ENCODE results near the gene CBX1.

CBX1 gene

GRCh38 chr17:48046296-48046695 is 55.0 kb downstream of the CBX1 start:
- no peak overlapping the region for H2AFZ ChIP-seq (ENCODE audit: low read length)
- H3K27ac ChIP-seq (replicated peaks; ENCODE audit: low read length), result no peak overlapping the region
- no peaks in the 10 kb centered on the region for H3K9me3 ChIP-seq (replicated peaks in 1 of 2; ENCODE audit: control insufficient read depth in 2 of 2, insufficient read depth in 1 of 2, low read depth in 1 of 2, low read length in 2 of 2)
- no peak overlapping the region for H2BK5ac ChIP-seq (ENCODE audit: low read length)
- H4K8ac ChIP-seq (ENCODE audit: low read depth, low read length), result no peak overlapping the region
- no peak overlapping the region for H3K4ac ChIP-seq (ENCODE audit: low read length)
- H3K9ac ChIP-seq (ENCODE audit: low read depth, low read length, poor library complexity), result no peak overlapping the region
- no peak overlapping the region for H3K14ac ChIP-seq (ENCODE audit: low read length)
- H4K91ac ChIP-seq (ENCODE audit: low read depth, low read length, poor library complexity), result no peak overlapping the region
- no peak overlapping the region for H3K4me2 ChIP-seq (ENCODE audit: insufficient read depth, low read length, poor library complexity, severe bottlenecking)
- H3K36me3 ChIP-seq (replicated peaks in 1 of 2; ENCODE audit: control insufficient read depth in 2 of 2, insufficient read depth in 2 of 2, low read length in 2 of 2), result peaks cover 8 to 18% of the 10 kb centered on the region in 2 donors
- no peak overlapping the region for H2BK15ac ChIP-seq (ENCODE audit: low read length)
- H3K4me3 ChIP-seq (ENCODE audit: low read length in 2 of 2), result peak overlapping the region in 1 of 2 donors; percentile 70
- no peak for DNase-seq (ENCODE audit: low spot score)
- H2BK12ac ChIP-seq (ENCODE audit: low read length), result no peak overlapping the region
- no peaks in the 10 kb centered on the region for H3K27me3 ChIP-seq (ENCODE audit: control insufficient read depth in 3 of 3, insufficient read depth in 3 of 3, low read depth in 1 of 3, low read length in 3 of 3)
- peaks cover 4 to 14% of the 10 kb centered on the region in 2 donors for H3K4me1 ChIP-seq (ENCODE audit: control insufficient read depth in 2 of 2, insufficient read depth in 1 of 2, low read depth in 1 of 2, low read length in 2 of 2)
- no peak overlapping the region for H2BK120ac ChIP-seq (ENCODE audit: low read depth, low read length)
- H3K23ac ChIP-seq (ENCODE audit: low read depth, low read length, poor library complexity), result no peak overlapping the region
- H3K79me1 ChIP-seq (ENCODE audit: low read depth, low read length), result peaks cover 10% of the 10 kb centered on the region
- no peak overlapping the region for H2AK5ac ChIP-seq (ENCODE audit: low read depth, low read length)
- WGBS, 2 donors (ENCODE audit: extremely low coverage in 2 of 2, insufficient read length in 2 of 2, insufficient replicate concordance in 1 of 2), result no CpG with 5 or more reads among the region's 7 CpGs
- no peak overlapping the region for H3K18ac ChIP-seq (ENCODE audit: low read length)

- H3K4ac ChIP-seq (ENCODE audit: low read length), result no peak overlapping the region
- no peak overlapping the region for H2AK5ac ChIP-seq (ENCODE audit: low read depth, low read length)
- H3K4me1 ChIP-seq (ENCODE audit: control insufficient read depth in 2 of 2, insufficient read depth in 1 of 2, low read depth in 1 of 2, low read length in 2 of 2), result peaks cover 3 to 7% of the 10 kb centered on the region in 2 donors
- H4K8ac ChIP-seq (ENCODE audit: low read depth, low read length), result no peak overlapping the region
- no peak overlapping the region for H3K18ac ChIP-seq (ENCODE audit: low read length)
- no peak overlapping the region for H2BK15ac ChIP-seq (ENCODE audit: low read length)
- no peak overlapping the region for H2BK12ac ChIP-seq (ENCODE audit: low read length)
- H3K9ac ChIP-seq (ENCODE audit: low read depth, low read length, poor library complexity), result no peak overlapping the region
- peaks cover 0 to 9% of the 10 kb centered on the region in 2 donors for H3K36me3 ChIP-seq (replicated peaks in 1 of 2; ENCODE audit: control insufficient read depth in 2 of 2, insufficient read depth in 2 of 2, low read length in 2 of 2)
- H4K91ac ChIP-seq (ENCODE audit: low read depth, low read length, poor library complexity), result no peak overlapping the region
- no peaks in the 10 kb centered on the region for H3K27me3 ChIP-seq (ENCODE audit: control insufficient read depth in 3 of 3, insufficient read depth in 3 of 3, low read depth in 1 of 3, low read length in 3 of 3)
- no peak overlapping the region for H3K4me2 ChIP-seq (ENCODE audit: insufficient read depth, low read length, poor library complexity, severe bottlenecking)
- H2AFZ ChIP-seq (ENCODE audit: low read length), result no peak overlapping the region
- H3K4me3 ChIP-seq (ENCODE audit: low read length in 2 of 2), result no peak overlapping the region
- no peaks in the 10 kb centered on the region for H3K9me3 ChIP-seq (replicated peaks in 1 of 2; ENCODE audit: control insufficient read depth in 2 of 2, insufficient read depth in 1 of 2, low read depth in 1 of 2, low read length in 2 of 2)
- no peak overlapping the region for H2BK5ac ChIP-seq (ENCODE audit: low read length)
- no peak for DNase-seq (ENCODE audit: low spot score)
- no peak overlapping the region for H3K23ac ChIP-seq (ENCODE audit: low read depth, low read length, poor library complexity)
- H3K14ac ChIP-seq (ENCODE audit: low read length), result no peak overlapping the region
- WGBS, 2 donors (ENCODE audit: extremely low coverage in 2 of 2, insufficient read length in 2 of 2, insufficient replicate concordance in 1 of 2), result no CpG with 5 or more reads among the region's 8 CpGs
- no peak overlapping the region for H2BK120ac ChIP-seq (ENCODE audit: low read depth, low read length)
- H3K27ac ChIP-seq (replicated peaks; ENCODE audit: low read length), result no peak overlapping the region
- H3K79me1 ChIP-seq (ENCODE audit: low read depth, low read length), result peaks cover 8% of the 10 kb centered on the region
Measured at GRCh38 chr17:48045316-48046001, 55.8 kb downstream of the CBX1 start.

GRCh38 chr17:48044851-48045250 is 56.4 kb downstream of the CBX1 start:
- no peaks in the 10 kb centered on the region for H3K27me3 ChIP-seq (ENCODE audit: control insufficient read depth in 3 of 3, insufficient read depth in 3 of 3, low read depth in 1 of 3, low read length in 3 of 3)
- H2BK120ac ChIP-seq (ENCODE audit: low read depth, low read length), result no peak overlapping the region
- WGBS, 2 donors (ENCODE audit: extremely low coverage in 2 of 2, insufficient read length in 2 of 2, insufficient replicate concordance in 1 of 2), result no CpG with 5 or more reads among the region's 4 CpGs
- no peak overlapping the region for H3K14ac ChIP-seq (ENCODE audit: low read length)
- H2BK15ac ChIP-seq (ENCODE audit: low read length), result no peak overlapping the region
- H3K4ac ChIP-seq (ENCODE audit: low read length), result no peak overlapping the region
- H3K36me3 ChIP-seq (replicated peaks in 1 of 2; ENCODE audit: control insufficient read depth in 2 of 2, insufficient read depth in 2 of 2, low read length in 2 of 2), result peaks cover 0 to 5% of the 10 kb centered on the region in 2 donors
- no peaks in the 10 kb centered on the region for H3K9me3 ChIP-seq (replicated peaks in 1 of 2; ENCODE audit: control insufficient read depth in 2 of 2, insufficient read depth in 1 of 2, low read depth in 1 of 2, low read length in 2 of 2)
- H3K18ac ChIP-seq (ENCODE audit: low read length), result no peak overlapping the region
- H2AFZ ChIP-seq (ENCODE audit: low read length), result no peak overlapping the region
- no peak overlapping the region for H3K9ac ChIP-seq (ENCODE audit: low read depth, low read length, poor library complexity)
- H2AK5ac ChIP-seq (ENCODE audit: low read depth, low read length), result no peak overlapping the region
- no peak overlapping the region for H2BK12ac ChIP-seq (ENCODE audit: low read length)
- H3K27ac ChIP-seq (replicated peaks; ENCODE audit: low read length), result no peak overlapping the region
- peaks cover 3 to 7% of the 10 kb centered on the region in 2 donors for H3K4me1 ChIP-seq (ENCODE audit: control insufficient read depth in 2 of 2, insufficient read depth in 1 of 2, low read depth in 1 of 2, low read length in 2 of 2)
- no peak overlapping the region for H4K91ac ChIP-seq (ENCODE audit: low read depth, low read length, poor library complexity)
- H4K8ac ChIP-seq (ENCODE audit: low read depth, low read length), result no peak overlapping the region
- no peak for DNase-seq (ENCODE audit: low spot score)
- H3K4me3 ChIP-seq (ENCODE audit: low read length in 2 of 2), result no peak overlapping the region
- peaks cover 8% of the 10 kb centered on the region for H3K79me1 ChIP-seq (ENCODE audit: low read depth, low read length)
- no peak overlapping the region for H3K4me2 ChIP-seq (ENCODE audit: insufficient read depth, low read length, poor library complexity, severe bottlenecking)
- no peak overlapping the region for H3K23ac ChIP-seq (ENCODE audit: low read depth, low read length, poor library complexity)
- H2BK5ac ChIP-seq (ENCODE audit: low read length), result no peak overlapping the region

GRCh38 chr17:48043176-48043575 is 58.1 kb downstream of the CBX1 start:
- Histone ChIP-seq H3K79me1 (ENCODE audit: low read depth, low read length) (peaks cover 6% of the 10 kb centered on the region), H2BK5ac (ENCODE audit: low read length) (no peak overlapping the region), H4K91ac (ENCODE audit: low read depth, low read length, poor library complexity) (no peak overlapping the region), H2BK15ac (ENCODE audit: low read length) (no peak overlapping the region), H3K36me3 (replicated peaks in 1 of 2; ENCODE audit: control insufficient read depth in 2 of 2, insufficient read depth in 2 of 2, low read length in 2 of 2) (peaks cover 0 to 3% of the 10 kb centered on the region in 2 donors), H2AFZ (ENCODE audit: low read length) (no peak overlapping the region), H2AK5ac (ENCODE audit: low read depth, low read length) (no peak overlapping the region), H3K9ac (ENCODE audit: low read depth, low read length, poor library complexity) (no peak overlapping the region), H2BK120ac (ENCODE audit: low read depth, low read length) (no peak overlapping the region), H3K4me1 (ENCODE audit: control insufficient read depth in 2 of 2, insufficient read depth in 1 of 2, low read depth in 1 of 2, low read length in 2 of 2) (peaks cover 3 to 4% of the 10 kb centered on the region in 2 donors), H3K4me3 (ENCODE audit: low read length in 2 of 2) (no peak overlapping the region), H3K4me2 (ENCODE audit: insufficient read depth, low read length, poor library complexity, severe bottlenecking) (no peak overlapping the region), H3K9me3 (replicated peaks in 1 of 2; ENCODE audit: control insufficient read depth in 2 of 2, insufficient read depth in 1 of 2, low read depth in 1 of 2, low read length in 2 of 2) (no peaks in the 10 kb centered on the region), H3K18ac (ENCODE audit: low read length) (no peak overlapping the region), H3K23ac (ENCODE audit: low read depth, low read length, poor library complexity) (no peak overlapping the region), H3K27me3 (ENCODE audit: control insufficient read depth in 3 of 3, insufficient read depth in 3 of 3, low read depth in 1 of 3, low read length in 3 of 3) (peaks cover 0 to 4% (median 3%) of the 10 kb centered on the region in 3 experiments), H3K14ac (ENCODE audit: low read length) (no peak overlapping the region), H3K4ac (ENCODE audit: low read length) (no peak overlapping the region), H2BK12ac (ENCODE audit: low read length) (no peak overlapping the region), H3K27ac (replicated peaks; ENCODE audit: low read length) (no peak overlapping the region), H4K8ac (ENCODE audit: low read depth, low read length) (no peak overlapping the region)
- no CpG with 5 or more reads among the region's 2 CpGs for WGBS, 2 donors (ENCODE audit: extremely low coverage in 2 of 2, insufficient read length in 2 of 2, insufficient replicate concordance in 1 of 2)
- DNase-seq (ENCODE audit: low spot score), result no peak

Measured in neuronal stem cell (in vitro differentiated cells).